Measurements from ENCODE around the gene ALAD.
"Not testable (repeated sequence)": the region's sequence is repeated elsewhere in the genome, so short reads cannot be mapped to it uniquely, and the experiment has no call there.

The ALAD gene

GRCh38 chr9:113389451-113389850 is 11.6 kb downstream of the ALAD start:
- Mint-ChIP-seq H3K27me3 (no peaks in the 10 kb centered on the region), H3K36me3 (peaks cover 38% of the 10 kb centered on the region)

GRCh38 chr9:113388833-113389232 is 12.3 kb downstream of the ALAD start:
- Mint-ChIP-seq H3K36me3 (peaks cover 38% of the 10 kb centered on the region), H3K9me3 (no peaks in the 10 kb centered on the region), H3K4me3 (no peak overlapping the region)

More at GRCh38 chr9:113389451-113389850, 11.6 kb downstream of the ALAD start:
- no peak for ATAC-seq (ENCODE audit: low read depth)
- Mint-ChIP-seq H3K4me3 (no peak overlapping the region), H3K9me3 (no peaks in the 10 kb centered on the region), H3K27ac (no peak overlapping the region), H3K4me1 (no peaks in the 10 kb centered on the region)
- DNase-seq (ENCODE audit: low spot score in 2 of 2), result no peak

GRCh38 chr9:113387560-113388230 is 13.4 kb downstream of the ALAD start:
- DNase-seq (ENCODE audit: low spot score in 2 of 2) (no peak), ATAC-seq (ENCODE audit: low read depth) (no peak)
- Mint-ChIP-seq H3K4me3 (no peak overlapping the region), H3K4me1 (no peaks in the 10 kb centered on the region), H3K27ac (no peak overlapping the region), H3K27me3 (no peaks in the 10 kb centered on the region), H3K9me3 (no peaks in the 10 kb centered on the region), H3K36me3 (peaks cover 38% of the 10 kb centered on the region)

More at GRCh38 chr9:113388833-113389232, 12.3 kb downstream of the ALAD start:
- no peaks in the 10 kb centered on the region for H3K27me3 Mint-ChIP-seq
- H3K27ac Mint-ChIP-seq, result no peak overlapping the region
- no peak for DNase-seq (ENCODE audit: low spot score in 2 of 2)
- no peaks in the 10 kb centered on the region for H3K4me1 Mint-ChIP-seq
- no peak for ATAC-seq (ENCODE audit: low read depth)

DNA sequence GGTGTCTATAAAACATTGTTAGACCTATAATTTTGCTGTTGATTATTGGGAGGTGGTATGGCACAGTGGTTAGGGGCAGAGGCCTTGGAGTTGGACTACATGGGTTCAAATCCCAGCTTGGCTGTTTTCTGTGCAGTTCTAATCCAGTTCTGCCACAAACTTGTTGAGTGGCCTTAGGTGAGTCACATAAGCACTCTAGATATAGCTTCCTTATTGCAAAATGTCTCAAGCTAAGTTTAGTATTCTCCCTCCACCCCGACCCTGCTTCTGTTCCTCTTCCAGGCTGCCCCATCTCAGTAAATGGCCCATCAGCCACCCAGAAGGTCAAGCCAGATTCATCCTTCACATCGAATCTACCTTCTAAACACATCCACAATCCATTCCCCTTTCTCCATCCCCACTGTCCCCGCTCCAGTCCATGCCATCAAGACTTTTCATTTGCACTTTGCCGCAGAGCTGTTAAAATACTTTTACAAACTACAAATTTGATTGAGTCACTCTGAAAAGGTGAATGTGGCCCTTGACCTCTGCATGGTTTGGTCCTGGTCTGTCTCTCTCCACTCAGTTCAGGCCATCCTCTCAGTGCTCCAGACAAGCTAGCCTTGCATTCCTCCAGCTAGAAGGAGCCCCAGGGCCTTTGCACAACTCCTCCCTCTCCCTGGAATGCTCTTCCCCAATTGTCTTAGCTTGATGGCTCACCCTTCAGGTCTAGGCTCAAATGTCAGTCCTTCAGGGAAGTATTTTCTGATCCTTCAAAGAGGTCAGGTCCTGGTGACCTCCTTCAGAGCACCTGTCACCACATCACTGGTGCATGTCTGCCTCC is 14.3 kb downstream of the ALAD start:
- Mint-ChIP-seq H3K4me1 (no peaks in the 10 kb centered on the region), H3K36me3 (peaks cover 34% of the 10 kb centered on the region), H3K27ac (no peak overlapping the region), H3K4me3 (no peak overlapping the region), H3K9me3 (no peaks in the 10 kb centered on the region), H3K27me3 (no peaks in the 10 kb centered on the region)
- DNase-seq (ENCODE audit: low spot score in 2 of 2) (no peak), ATAC-seq (ENCODE audit: low read depth) (no peak)

DNA sequence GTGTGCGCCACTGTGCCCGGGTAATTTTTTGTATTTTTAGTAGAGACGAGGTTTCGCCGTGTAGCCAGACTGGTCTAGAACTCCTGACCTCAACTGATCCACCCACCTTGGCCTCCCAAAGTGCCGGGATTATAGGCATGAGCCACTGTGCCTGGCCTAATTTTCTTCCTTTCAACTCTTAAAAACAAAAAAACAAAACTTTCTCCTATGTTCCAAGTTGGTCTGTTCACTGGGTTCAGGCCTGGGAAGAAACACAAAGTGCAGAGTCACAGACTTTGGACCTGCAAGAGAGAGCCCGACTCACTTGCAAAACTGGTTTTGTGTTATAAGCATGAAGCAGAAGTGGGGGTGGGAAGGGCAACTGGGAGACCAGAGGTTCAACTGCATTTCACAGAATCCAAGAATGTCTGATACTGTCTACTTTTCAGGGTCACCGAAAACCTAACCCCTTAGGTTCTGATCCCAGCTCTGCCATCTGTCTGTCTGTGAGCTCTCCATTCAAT is 19.1 kb downstream of the ALAD start:
- DNase-seq (ENCODE audit: low spot score in 2 of 2), result no peak
- Mint-ChIP-seq H3K27ac (no peak overlapping the region), H3K27me3 (no peaks in the 10 kb centered on the region), H3K4me3 (no peak overlapping the region), H3K36me3 (peaks cover 7% of the 10 kb centered on the region), H3K9me3 (no peaks in the 10 kb centered on the region), H3K4me1 (peaks cover 11% of the 10 kb centered on the region)
- ATAC-seq (ENCODE audit: low read depth), result no peak

DNA sequence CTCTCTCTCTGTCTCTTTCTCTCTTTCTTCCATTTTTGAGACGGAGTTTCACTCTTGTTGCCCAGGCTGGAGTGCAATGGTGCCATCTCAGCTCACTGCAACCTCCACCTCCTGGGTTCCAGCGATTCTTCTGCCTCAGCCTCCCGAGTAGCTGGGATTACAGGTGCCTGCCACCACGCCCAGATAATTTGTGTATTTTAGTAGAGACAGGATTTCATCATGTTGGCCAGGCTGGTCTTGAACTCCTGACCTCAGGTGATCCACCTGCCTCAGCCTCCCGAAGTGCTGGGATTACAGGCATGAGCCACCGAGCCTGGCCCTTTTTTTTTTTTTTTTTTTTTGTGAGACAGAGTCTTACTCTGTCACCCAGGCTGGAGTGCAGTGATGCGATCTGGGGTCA is 19.6 kb downstream of the ALAD start:
- peak overlapping the region; percentile 64 for H3K4me3 Mint-ChIP-seq
- H3K27ac Mint-ChIP-seq, result peak overlapping the region; percentile 68
- not testable (repeated sequence) for H3K27me3 Mint-ChIP-seq; H3K9me3 Mint-ChIP-seq; DNase-seq (ENCODE audit: low spot score in 2 of 2); ATAC-seq (ENCODE audit: low read depth); H3K36me3 Mint-ChIP-seq
- peaks cover 12% of the 10 kb centered on the region for H3K4me1 Mint-ChIP-seq

DNA sequence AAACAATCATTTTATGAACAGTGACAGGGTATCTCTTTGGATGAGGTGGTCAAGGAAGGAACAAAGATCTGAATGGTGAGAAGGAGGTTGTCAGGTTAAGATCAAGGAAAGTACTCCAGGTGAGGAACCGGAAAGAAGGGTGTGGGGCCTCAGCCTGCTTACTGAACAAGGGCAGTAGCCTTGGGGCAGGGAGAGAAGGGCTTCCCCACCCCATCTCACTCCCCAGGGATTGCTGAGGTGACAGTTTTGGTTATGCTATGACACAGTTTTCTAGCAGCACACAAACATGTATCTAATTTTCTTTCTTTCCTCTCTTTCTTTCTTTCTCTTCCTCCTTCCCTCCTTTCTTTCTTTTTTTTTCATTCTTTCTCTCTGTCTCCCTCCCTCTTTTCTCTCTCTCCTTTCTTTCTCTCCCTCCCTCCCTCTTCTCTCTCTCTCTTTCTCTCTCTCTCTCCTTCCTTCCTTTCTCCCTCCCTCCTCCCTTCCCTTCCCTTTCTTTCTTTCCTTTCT is 20.2 kb downstream of the ALAD start:
- H3K27me3 Mint-ChIP-seq, result no peaks in the 10 kb centered on the region
- H3K4me1 Mint-ChIP-seq, result peaks cover 12% of the 10 kb centered on the region
- DNase-seq (ENCODE audit: low spot score in 2 of 2), result peak; percentile 28 to 46
- peak; percentile 50 for ATAC-seq (ENCODE audit: low read depth)
- peak overlapping the region; percentile 28 for H3K4me3 Mint-ChIP-seq
- H3K36me3 Mint-ChIP-seq, result no peaks in the 10 kb centered on the region
- peak overlapping the region; percentile 68 for H3K27ac Mint-ChIP-seq
- no peaks in the 10 kb centered on the region for H3K9me3 Mint-ChIP-seq

DNA sequence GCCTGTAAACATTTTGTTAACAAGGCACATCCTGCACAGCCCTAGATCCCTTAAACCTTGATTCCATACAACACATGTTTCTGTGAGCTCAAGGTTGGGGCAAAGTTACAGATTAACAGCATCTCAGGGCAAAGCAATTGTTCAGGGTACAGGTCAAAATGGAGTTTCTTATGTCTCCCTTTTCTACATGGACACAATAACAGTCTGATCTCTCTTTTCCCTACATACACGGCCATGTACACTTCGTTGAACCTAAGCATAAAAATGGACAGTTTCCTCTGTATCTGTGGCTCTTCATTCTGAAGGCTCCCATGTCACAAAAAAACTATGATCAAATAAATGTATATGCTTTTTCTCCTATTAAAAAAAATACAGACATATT is 21.3 kb downstream of the ALAD start:
- DNase-seq (ENCODE audit: low spot score in 2 of 2); ATAC-seq (ENCODE audit: low read depth); H3K4me3 Mint-ChIP-seq; H3K9me3 Mint-ChIP-seq; H3K27me3 Mint-ChIP-seq; H3K36me3 Mint-ChIP-seq: not testable (repeated sequence)
- Mint-ChIP-seq H3K27ac (peak overlapping the region; percentile 68), H3K4me1 (peaks cover 20% of the 10 kb centered on the region)

DNA sequence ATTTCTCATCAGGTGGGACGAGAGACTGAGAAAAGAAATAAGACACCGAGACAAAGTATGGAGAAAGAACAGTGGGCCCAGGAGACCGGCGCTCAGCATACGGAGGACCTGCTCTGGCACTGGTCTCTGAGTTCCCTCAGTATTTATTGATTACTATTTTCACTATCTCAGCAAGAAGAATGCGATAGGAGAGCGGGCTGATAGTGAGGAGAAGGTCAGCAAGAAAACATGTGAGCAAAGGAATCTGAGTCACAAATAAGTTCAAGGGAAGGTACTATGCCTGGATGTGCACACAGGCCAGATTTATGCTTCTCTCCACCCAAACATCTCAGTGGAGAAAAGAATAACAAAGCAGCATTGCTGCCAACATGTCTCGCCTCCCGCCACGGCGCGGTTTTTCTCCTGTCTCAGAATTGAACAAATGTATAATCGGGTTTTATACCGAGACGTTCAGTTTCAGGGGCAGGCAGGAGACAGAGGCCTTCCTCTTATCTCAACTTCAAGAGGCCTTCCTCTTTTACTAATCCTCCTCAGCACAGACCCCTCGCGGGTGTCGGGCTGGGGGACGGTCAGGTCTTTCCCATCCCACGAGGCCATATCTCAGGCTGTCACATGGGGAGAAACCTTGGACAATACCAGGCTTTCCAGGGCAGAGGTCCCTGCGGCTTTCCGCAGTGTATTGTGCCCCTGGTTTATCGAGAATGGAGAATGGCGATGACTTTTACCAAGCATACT is 21.8 kb downstream of the ALAD start:
- H3K9me3 Mint-ChIP-seq; H3K4me3 Mint-ChIP-seq; DNase-seq (ENCODE audit: low spot score in 2 of 2); H3K27me3 Mint-ChIP-seq; H3K36me3 Mint-ChIP-seq; ATAC-seq (ENCODE audit: low read depth): not testable (repeated sequence)
- H3K27ac Mint-ChIP-seq, result peak overlapping the region; percentile 39
- peaks cover 20% of the 10 kb centered on the region for H3K4me1 Mint-ChIP-seq

DNA sequence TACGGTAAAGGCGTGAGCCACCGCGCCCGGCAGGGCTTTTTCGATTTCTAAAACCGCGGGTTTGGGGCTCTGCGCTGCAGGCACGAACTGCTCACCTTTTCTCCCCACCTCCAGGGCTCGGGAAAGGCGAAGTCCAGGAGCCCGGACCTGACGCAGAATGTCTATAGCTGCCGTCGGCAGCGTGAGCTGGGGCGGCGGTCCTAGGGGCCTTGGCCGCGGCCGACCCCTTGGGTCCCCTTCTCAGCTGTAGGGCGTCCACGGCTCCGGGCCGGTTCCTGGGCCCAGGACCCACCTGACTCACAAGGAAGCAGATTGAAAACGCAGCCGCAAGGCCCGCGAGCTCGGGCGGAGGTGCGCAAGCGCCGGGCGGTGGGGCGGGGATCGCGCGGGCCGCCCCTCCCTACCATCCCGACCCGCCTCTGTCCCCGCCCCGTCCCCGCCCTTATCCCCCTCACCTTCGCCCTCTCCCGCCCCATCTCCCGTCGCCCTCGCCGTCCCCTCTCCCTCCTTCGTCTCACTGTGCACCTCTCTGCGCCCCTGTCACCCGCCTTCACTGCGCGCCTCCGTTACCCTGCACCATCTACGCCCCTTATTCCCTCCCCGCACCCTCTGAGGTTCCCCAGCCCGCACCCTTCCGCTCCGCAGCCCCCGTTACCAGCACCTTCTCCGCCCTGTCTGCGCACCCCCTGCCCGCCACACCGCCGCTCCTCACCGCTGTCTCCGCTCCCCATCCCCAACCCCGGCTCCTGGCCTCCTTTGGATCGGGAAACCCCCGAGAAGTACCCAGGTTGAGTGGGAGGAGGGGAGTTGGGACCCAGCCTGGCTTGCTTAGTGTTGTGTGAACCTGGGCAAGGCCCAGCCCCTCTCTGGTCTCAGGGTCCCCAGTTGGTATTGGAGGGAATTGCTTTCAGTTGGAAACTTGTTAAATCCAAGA is 24.2 kb downstream of the ALAD start, which contains the start of gene HDHD3:
Gene HDHD3 (minus strand): TSS at position 353 of the 934 bp plus-strand sequence. CDS start 2,632 bp downstream, outside the sequence.
- peaks cover 24% of the 10 kb centered on the region for H3K4me1 Mint-ChIP-seq
- H3K9me3 Mint-ChIP-seq, result no peaks in the 10 kb centered on the region
- H3K4me3 Mint-ChIP-seq, result peak within 1 kb of the TSS; percentile 93
- ATAC-seq (ENCODE audit: low read depth), result peak; percentile 88
- H3K27me3 Mint-ChIP-seq, result no peaks in the 10 kb centered on the region
- H3K36me3 Mint-ChIP-seq, result peaks cover 7% of the 10 kb centered on the region
- peak within 1 kb of the TSS; percentile 65 for H3K27ac Mint-ChIP-seq
- peak; percentile 71 for DNase-seq (ENCODE audit: low spot score in 2 of 2)

DNA sequence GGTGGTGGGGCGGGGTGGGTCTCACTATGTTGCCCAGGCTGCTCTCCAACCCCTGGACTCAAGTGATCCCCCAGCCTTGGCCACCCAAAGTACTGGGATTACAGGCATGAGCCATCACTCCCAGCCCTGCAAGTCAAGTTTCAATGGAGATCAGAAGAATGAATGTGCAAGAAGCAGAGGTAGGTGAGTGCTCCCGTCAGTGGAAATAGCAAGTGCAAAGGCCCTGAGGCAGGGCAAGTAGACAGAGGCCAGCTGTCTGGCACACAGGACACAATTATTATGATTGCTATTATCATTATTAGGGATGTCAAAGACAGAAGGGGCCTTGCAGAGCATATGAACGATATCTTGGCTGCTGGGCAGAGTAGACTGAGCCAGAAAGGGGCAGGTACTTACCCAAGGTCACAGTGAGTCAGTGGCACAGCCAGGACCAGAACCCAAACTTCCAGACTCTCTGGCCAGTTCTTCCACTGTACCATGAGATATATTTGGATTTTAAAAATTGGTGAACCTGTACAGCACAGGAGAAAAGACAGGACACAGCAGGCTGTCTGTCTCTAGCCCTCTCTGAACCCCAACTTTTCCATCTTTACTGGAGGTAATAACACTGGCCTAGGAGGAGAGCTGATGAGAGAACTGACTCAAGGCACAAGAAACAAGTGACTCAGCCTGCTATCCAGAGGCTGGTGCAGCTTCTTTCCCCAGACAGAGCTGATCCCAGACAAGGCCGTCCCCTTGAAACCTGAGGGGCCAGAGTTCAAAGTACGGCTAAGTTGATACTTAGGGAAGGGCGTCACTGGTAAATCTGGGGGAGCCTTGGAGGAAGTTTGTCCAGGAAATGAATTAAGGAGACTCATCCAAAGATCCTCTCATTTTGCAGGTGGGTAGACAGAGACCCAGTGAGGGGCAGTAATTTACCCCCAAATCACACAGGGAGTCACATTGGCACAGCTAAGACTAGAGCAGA is 25.7 kb downstream of the ALAD start:
- H3K9me3 Mint-ChIP-seq, result no peaks in the 10 kb centered on the region
- peaks cover 7% of the 10 kb centered on the region for H3K36me3 Mint-ChIP-seq
- H3K27me3 Mint-ChIP-seq, result no peaks in the 10 kb centered on the region
- peaks cover 15% of the 10 kb centered on the region for H3K4me1 Mint-ChIP-seq
- peak overlapping the region; percentile 77 for H3K4me3 Mint-ChIP-seq
- DNase-seq (ENCODE audit: low spot score in 2 of 2), result no peak
- no peak for ATAC-seq (ENCODE audit: low read depth)
- H3K27ac Mint-ChIP-seq, result peak overlapping the region; percentile 53

Measured in memory B cell (primary cell).